ENCODE data around the gene CNIH3. TPM values are rescaled to one million over a fixed set of nuclear protein-coding genes. Genes with fewer than 3 reads are reported as not detected.
"Not testable (repeated sequence)": the region's sequence is repeated elsewhere in the genome, so short reads cannot be mapped to it uniquely, and the experiment has no call there.

CNIH3 gene
- 1.4 TPM for total RNA-seq

DNA sequence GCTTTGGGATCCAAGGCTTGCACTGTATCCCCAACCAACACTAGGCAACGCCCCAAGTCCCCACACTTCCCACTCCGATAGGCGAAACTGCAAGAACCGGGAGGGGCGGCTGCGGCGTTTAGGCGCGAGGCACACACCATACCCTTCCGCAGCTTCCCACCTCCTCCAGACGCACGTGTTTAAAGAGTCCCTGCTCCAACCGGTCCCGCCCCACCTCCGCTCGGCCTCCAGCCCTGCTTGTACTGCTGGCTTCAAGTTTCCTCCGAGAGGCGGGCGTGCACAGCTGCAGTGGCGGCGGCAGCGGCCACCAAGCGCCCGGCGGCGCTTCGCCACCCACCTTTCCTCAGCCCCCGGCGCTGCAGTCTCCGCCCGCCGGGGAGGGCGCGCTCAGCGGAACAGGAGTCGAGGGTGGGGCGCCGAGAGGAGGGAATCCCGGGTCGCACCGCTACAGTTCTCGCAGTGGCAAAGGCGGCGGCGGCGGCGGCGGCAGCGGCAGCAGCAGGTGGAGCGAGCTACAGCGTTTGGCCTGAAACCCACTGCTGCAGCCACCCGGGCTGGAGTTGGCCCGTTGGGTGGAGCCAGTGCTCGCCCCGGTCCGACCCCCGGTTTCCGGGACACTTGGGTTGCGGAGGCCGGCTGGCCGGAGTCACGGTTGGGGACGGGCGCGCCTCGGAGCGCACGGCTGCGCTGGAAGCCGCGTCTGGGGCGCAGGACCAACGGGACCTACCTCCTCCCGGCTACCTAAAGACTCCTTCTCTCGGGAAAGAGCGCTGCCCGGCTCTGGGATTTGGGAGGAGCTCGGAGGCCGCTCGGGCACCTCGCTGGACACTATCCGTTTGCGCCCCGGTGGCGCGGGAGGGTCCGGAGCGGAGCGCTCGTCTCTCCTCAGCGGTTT is at the start of gene CNIH3:
TSS of gene CNIH3 (plus strand) at position 457 of the 895 bp plus-strand sequence. CDS start 858 bp downstream, outside the sequence.
- no peaks in the 10 kb centered on the region for H3K9me3 ChIP-seq (ENCODE audit: low read depth, low read length)
- no peak within 1 kb of the TSS for H3K4me3 ChIP-seq (ENCODE audit: low read length)
- H3K27me3 ChIP-seq (ENCODE audit: insufficient read depth, low read length), result peaks cover 57% of the 10 kb centered on the region
- peaks cover 26% of the 10 kb centered on the region for H3K4me1 ChIP-seq (ENCODE audit: insufficient read depth, low read length)

DNA sequence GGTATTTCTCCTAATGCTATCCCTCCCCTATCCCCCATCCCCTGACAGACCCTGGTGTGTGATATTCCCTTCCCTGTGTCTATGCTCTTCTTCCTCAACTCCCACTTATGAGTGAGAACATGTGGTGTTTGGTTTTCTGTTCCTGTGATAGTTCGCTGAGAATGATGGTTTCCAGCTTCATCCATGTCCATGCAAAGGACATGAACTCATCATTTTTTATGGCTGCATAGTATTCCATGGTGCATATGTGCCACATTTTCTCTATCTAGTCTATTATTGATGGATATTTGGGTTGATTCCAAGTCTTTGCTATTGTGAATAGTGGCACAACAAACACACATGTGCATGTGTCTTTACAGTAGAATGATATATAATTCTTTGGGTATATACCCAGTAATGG is 49.6 kb upstream of the CNIH3 start:
- H3K27me3 ChIP-seq (ENCODE audit: insufficient read depth, low read length); H3K4me3 ChIP-seq (ENCODE audit: low read length); H3K9me3 ChIP-seq (ENCODE audit: low read depth, low read length): not testable (repeated sequence)
- peaks cover 21% of the 10 kb centered on the region for H3K4me1 ChIP-seq (ENCODE audit: insufficient read depth, low read length)

GRCh38 chr1:224569276-224569675 is 46.8 kb upstream of the CNIH3 start:
- Histone ChIP-seq H3K4me3 (ENCODE audit: low read length) (no peak overlapping the region), H3K4me1 (ENCODE audit: insufficient read depth, low read length) (peaks cover 20% of the 10 kb centered on the region), H3K27me3 (ENCODE audit: insufficient read depth, low read length) (no peaks in the 10 kb centered on the region), H3K9me3 (ENCODE audit: low read depth, low read length) (no peaks in the 10 kb centered on the region)

DNA sequence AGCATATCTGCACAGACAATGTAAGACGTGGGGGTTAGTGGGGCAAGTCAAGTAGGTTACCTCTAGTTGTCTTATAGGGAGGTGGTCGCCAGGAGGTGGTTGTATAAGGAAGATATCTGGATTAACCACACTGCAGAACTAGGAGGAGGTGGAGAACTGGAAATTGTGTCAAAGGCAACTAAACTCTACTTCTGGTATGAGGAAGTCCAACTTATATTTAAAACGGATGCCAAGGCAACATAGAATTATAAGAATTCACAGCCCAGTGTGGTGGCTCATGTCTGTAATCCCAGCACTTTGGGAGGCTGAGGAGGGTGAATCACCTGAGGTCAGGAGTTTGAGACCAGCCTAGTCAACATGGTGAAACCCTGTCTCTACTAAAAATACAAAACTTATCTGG is 44.1 kb upstream of the CNIH3 start:
- not testable (repeated sequence) for H3K27me3 ChIP-seq (ENCODE audit: insufficient read depth, low read length); H3K9me3 ChIP-seq (ENCODE audit: low read depth, low read length); H3K4me3 ChIP-seq (ENCODE audit: low read length); H3K4me1 ChIP-seq (ENCODE audit: insufficient read depth, low read length)

- H3K9me3 ChIP-seq (ENCODE audit: low read depth, low read length), result no peaks in the 10 kb centered on the region
- H3K27me3 ChIP-seq (ENCODE audit: insufficient read depth, low read length), result no peaks in the 10 kb centered on the region
- H3K4me3 ChIP-seq (ENCODE audit: low read length), result no peak overlapping the region
- H3K4me1 ChIP-seq (ENCODE audit: insufficient read depth, low read length), result no peaks in the 10 kb centered on the region
These were observed 36.6 kb upstream of the CNIH3 start for GRCh38 chr1:224579526-224579925.

GRCh38 chr1:224580006-224580405 is 36.1 kb upstream of the CNIH3 start:
- Histone ChIP-seq H3K4me1 (ENCODE audit: insufficient read depth, low read length) (no peaks in the 10 kb centered on the region), H3K4me3 (ENCODE audit: low read length) (no peak overlapping the region), H3K9me3 (ENCODE audit: low read depth, low read length) (no peaks in the 10 kb centered on the region), H3K27me3 (ENCODE audit: insufficient read depth, low read length) (no peaks in the 10 kb centered on the region)

DNA sequence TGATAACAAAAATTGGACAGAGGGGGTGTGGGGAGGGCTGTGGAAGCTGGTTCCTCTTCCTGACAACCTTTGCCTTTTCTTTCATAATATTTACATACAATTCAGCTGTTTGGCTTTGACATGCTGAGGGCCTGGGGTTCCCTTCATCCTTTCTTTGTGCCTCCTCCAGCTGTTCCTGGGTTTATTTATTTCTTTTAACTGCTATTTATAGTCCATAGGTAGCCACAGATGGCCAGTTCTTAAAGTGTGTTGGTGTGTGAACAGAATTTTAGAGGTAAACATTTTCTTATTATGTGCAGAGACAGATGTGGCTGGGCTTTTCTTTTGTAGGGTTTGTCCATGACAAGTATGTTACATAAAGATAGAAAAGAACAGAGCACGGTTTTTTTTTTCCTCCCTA is 34.1 kb upstream of the CNIH3 start:
- no peaks in the 10 kb centered on the region for H3K9me3 ChIP-seq (ENCODE audit: low read depth, low read length)
- no peak overlapping the region for H3K4me3 ChIP-seq (ENCODE audit: low read length)
- H3K4me1 ChIP-seq (ENCODE audit: insufficient read depth, low read length), result no peaks in the 10 kb centered on the region
- no peaks in the 10 kb centered on the region for H3K27me3 ChIP-seq (ENCODE audit: insufficient read depth, low read length)

DNA sequence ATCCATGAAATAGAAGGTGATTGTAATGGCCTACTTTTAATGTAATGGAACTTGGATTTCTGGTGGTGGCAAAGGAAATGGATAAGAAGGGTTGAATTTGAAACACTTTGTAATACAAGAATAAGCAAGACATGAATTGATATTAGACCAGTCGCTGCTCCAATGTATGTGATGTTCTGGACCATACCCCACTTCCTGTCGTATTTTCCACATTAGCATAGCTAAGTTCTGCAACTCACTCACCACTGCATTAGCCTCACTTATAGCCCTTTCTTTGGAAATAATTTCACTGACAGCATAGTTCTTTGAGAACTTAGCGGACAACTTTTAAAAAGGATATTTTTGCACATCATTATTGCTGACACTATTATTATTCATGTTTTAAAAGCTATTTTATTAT is 32.3 kb upstream of the CNIH3 start:
- H3K27me3 ChIP-seq (ENCODE audit: insufficient read depth, low read length), result no peaks in the 10 kb centered on the region
- no peaks in the 10 kb centered on the region for H3K9me3 ChIP-seq (ENCODE audit: low read depth, low read length)
- H3K4me3 ChIP-seq (ENCODE audit: low read length), result no peak overlapping the region
- H3K4me1 ChIP-seq (ENCODE audit: insufficient read depth, low read length), result no peaks in the 10 kb centered on the region

GRCh38 chr1:224585051-224585450 is 31.1 kb upstream of the CNIH3 start:
- Histone ChIP-seq H3K9me3 (ENCODE audit: low read depth, low read length) (no peaks in the 10 kb centered on the region), H3K4me3 (ENCODE audit: low read length) (no peak overlapping the region), H3K27me3 (ENCODE audit: insufficient read depth, low read length) (no peaks in the 10 kb centered on the region), H3K4me1 (ENCODE audit: insufficient read depth, low read length) (no peaks in the 10 kb centered on the region)

DNA sequence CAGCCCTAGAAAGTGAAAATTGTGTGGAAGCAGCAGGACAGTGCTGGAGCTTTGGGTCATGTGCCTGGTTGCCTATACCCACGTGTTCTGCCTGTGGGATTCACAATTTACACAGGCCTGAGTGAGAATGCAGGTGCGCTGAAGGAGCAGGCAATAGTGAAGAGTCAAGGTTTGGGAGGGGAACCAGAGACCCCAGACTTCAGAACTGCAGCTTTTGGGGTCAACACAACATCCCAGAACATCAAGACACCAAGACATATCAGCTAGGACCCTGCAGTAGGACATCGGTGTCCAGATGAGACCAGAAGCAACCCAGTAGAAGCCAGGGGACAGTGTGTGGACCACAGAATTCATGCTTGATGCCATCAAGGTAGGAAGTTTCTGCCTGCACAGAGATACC is 29.1 kb upstream of the CNIH3 start:
- no peaks in the 10 kb centered on the region for H3K9me3 ChIP-seq (ENCODE audit: low read depth, low read length)
- H3K4me1 ChIP-seq (ENCODE audit: insufficient read depth, low read length), result no peaks in the 10 kb centered on the region
- H3K4me3 ChIP-seq (ENCODE audit: low read length), result no peak overlapping the region
- no peaks in the 10 kb centered on the region for H3K27me3 ChIP-seq (ENCODE audit: insufficient read depth, low read length)

- no peaks in the 10 kb centered on the region for H3K9me3 ChIP-seq (ENCODE audit: low read depth, low read length)
- no peak overlapping the region for H3K4me3 ChIP-seq (ENCODE audit: low read length)
- peaks cover 9% of the 10 kb centered on the region for H3K4me1 ChIP-seq (ENCODE audit: insufficient read depth, low read length)
- H3K27me3 ChIP-seq (ENCODE audit: insufficient read depth, low read length), result no peaks in the 10 kb centered on the region
These were observed 27.6 kb upstream of the CNIH3 start for GRCh38 chr1:224588515-224588914.

- no peaks in the 10 kb centered on the region for H3K9me3 ChIP-seq (ENCODE audit: low read depth, low read length)
- peaks cover 9% of the 10 kb centered on the region for H3K4me1 ChIP-seq (ENCODE audit: insufficient read depth, low read length)
- no peaks in the 10 kb centered on the region for H3K27me3 ChIP-seq (ENCODE audit: insufficient read depth, low read length)
- H3K4me3 ChIP-seq (ENCODE audit: low read length), result no peak overlapping the region
These were observed 27.1 kb upstream of the CNIH3 start for GRCh38 chr1:224589006-224589405.

- no peaks in the 10 kb centered on the region for H3K27me3 ChIP-seq (ENCODE audit: insufficient read depth, low read length)
- no peak overlapping the region for H3K4me3 ChIP-seq (ENCODE audit: low read length)
- peaks cover 9% of the 10 kb centered on the region for H3K4me1 ChIP-seq (ENCODE audit: insufficient read depth, low read length)
- no peaks in the 10 kb centered on the region for H3K9me3 ChIP-seq (ENCODE audit: low read depth, low read length)
These were observed 24.8 kb upstream of the CNIH3 start for GRCh38 chr1:224591326-224591725.

GRCh38 chr1:224592636-224593582 is 23.2 kb upstream of the CNIH3 start:
- Histone ChIP-seq H3K4me3 (ENCODE audit: low read length) (no peak overlapping the region), H3K27me3 (ENCODE audit: insufficient read depth, low read length) (no peaks in the 10 kb centered on the region), H3K9me3 (ENCODE audit: low read depth, low read length) (no peaks in the 10 kb centered on the region), H3K4me1 (ENCODE audit: insufficient read depth, low read length) (peaks cover 9% of the 10 kb centered on the region)

DNA sequence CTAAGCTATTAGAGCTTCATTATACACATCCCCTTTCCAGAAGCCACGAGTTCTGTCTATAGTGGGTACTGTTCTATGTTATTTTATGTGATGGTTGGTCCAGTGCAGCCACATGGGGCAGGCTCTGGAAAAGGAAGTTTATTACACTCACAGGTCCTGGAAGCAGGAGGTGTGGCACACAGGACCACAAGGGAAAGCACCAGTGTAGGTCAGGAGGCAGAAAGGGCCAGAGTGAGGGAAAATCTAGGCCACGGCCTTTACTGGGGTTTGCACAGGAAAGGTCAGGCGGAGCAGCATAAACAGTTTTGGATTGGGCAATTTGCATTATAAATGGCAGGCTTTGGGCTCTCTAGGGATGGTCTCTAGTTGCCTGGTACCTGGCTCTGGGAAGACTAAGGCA is 21.8 kb upstream of the CNIH3 start:
- no peaks in the 10 kb centered on the region for H3K9me3 ChIP-seq (ENCODE audit: low read depth, low read length)
- H3K4me3 ChIP-seq (ENCODE audit: low read length), result no peak overlapping the region
- H3K27me3 ChIP-seq (ENCODE audit: insufficient read depth, low read length), result no peaks in the 10 kb centered on the region
- H3K4me1 ChIP-seq (ENCODE audit: insufficient read depth, low read length), result peaks cover 9% of the 10 kb centered on the region

Measured in mononuclear cell (primary cell).